Activated naive CD4-positive, alpha-beta T cell treated with anti-CD3 and anti-CD28 coated beads for 36 hours (primary cell): Measurements from ENCODE around the gene ZNF438. TPM values are rescaled to one million over a fixed set of nuclear protein-coding genes. Genes with fewer than 3 reads are reported as not detected.
"Not testable (repeated sequence)": the region's sequence is repeated elsewhere in the genome, so short reads cannot be mapped to it uniquely, and the experiment has no call there.

ENCODE experiments used
- CTCF ChIA-PET: fragments of 350-600 bp; sonication (Branson Sonifier 250); formaldehyde crosslinking; loops from one replicate; lab custom pipeline; 2021; ENCODE audit warnings: antibody characterized with exemption; lab: Charles Lee
- DNase-seq: peaks from one replicate; pipeline ENCODE4 v3.0.0-alpha.2; 2020
- H3K27ac Mint-ChIP-seq: one replicate; pipeline ENCODE4 v1.8.0; 2021; ENCODE audit warnings: mild to moderate bottlenecking, mixed read lengths
- H3K27me3 Mint-ChIP-seq: one replicate; pipeline ENCODE4 v1.8.0; 2021; ENCODE audit warnings: low read depth, mixed read lengths
- H3K36me3 Mint-ChIP-seq: one replicate; pipeline ENCODE4 v1.8.0; 2021; ENCODE audit warnings: low read depth, mixed read lengths
- H3K4me1 Mint-ChIP-seq: one replicate; pipeline ENCODE4 v1.8.0; 2021; ENCODE audit warnings: low read depth, mixed read lengths
- H3K4me3 Mint-ChIP-seq: one replicate; pipeline ENCODE4 v1.8.0; 2021; ENCODE audit warnings: mild to moderate bottlenecking, moderate library complexity, mixed read lengths
- H3K9me3 Mint-ChIP-seq: one replicate; pipeline ENCODE4 v1.8.0; 2021; ENCODE audit warnings: mixed read lengths
- intact Hi-C: fragments of 100-400 bp; cut with micrococcal nuclease; formaldehyde crosslinking; loops from one replicate; pipeline ENCODE4 v1.15.1; 2023
- total RNA-seq, 2 experiments: library from RNA; stranded (reverse); gene quantifications; one replicate each; pipeline ENCODE4 v1.2.3, GENCODE V29; 2021

Gene ZNF438
- total RNA-seq, 2 experiments from 2014 or later: 2.4 to 2.6 TPM

- Mint-ChIP-seq H3K36me3 (peaks cover 2% of the 10 kb centered on the region), H3K27ac (no peak overlapping the region), H3K4me1 (no peaks in the 10 kb centered on the region), H3K4me3 (no peak overlapping the region), H3K9me3 (peaks cover 2% of the 10 kb centered on the region), H3K27me3 (no peaks in the 10 kb centered on the region)
- no peak for DNase-seq
- CTCF ChIA-PET: no interaction called here
- intact Hi-C loops: no loop called here
Measured at GRCh38 chr10:30943451-30943850, 88.2 kb downstream of the ZNF438 start.

- H3K36me3 Mint-ChIP-seq: peaks cover 9% of the 10 kb centered on the region
- peaks cover 7% of the 10 kb centered on the region for H3K4me1 Mint-ChIP-seq
- no peak overlapping the region for H3K27ac Mint-ChIP-seq
- CTCF ChIA-PET: interaction anchor here (0.6 kb wide), 1 partner anchor 156 kb away, joined by 3 read pairs; no protein-coding TSS in a partner anchor
- H3K9me3 Mint-ChIP-seq: peaks cover 3% of the 10 kb centered on the region
- DNase-seq: no peak
- intact Hi-C loops: no loop called here
- no peak overlapping the region for H3K4me3 Mint-ChIP-seq
- H3K27me3 Mint-ChIP-seq: no peaks in the 10 kb centered on the region
Measured at GRCh38 chr10:30940256-30940655, 91.4 kb downstream of the ZNF438 start.

GRCh38 chr10:30939643-30940251 is 91.9 kb downstream of the ZNF438 start:
- H3K9me3 Mint-ChIP-seq: peaks cover 3% of the 10 kb centered on the region
- intact Hi-C loops: no loop called here
- H3K4me3 Mint-ChIP-seq: no peak overlapping the region
- H3K36me3 Mint-ChIP-seq: peaks cover 12% of the 10 kb centered on the region
- no peaks in the 10 kb centered on the region for H3K27me3 Mint-ChIP-seq
- peaks cover 10% of the 10 kb centered on the region for H3K4me1 Mint-ChIP-seq
- CTCF ChIA-PET: interaction anchor here (0.6 kb wide), 1 partner anchor 155 kb away, joined by 3 read pairs; no protein-coding TSS in a partner anchor
- no peak for DNase-seq
- no peak overlapping the region for H3K27ac Mint-ChIP-seq

- Mint-ChIP-seq H3K36me3 (peaks cover 19% of the 10 kb centered on the region), H3K27ac (no peak overlapping the region), H3K4me3 (no peak overlapping the region), H3K27me3 (no peaks in the 10 kb centered on the region), H3K9me3 (peaks cover 3% of the 10 kb centered on the region), H3K4me1 (peaks cover 10% of the 10 kb centered on the region)
- intact Hi-C loops: no loop called here
- CTCF ChIA-PET: no interaction called here
- no peak for DNase-seq
Measured at GRCh38 chr10:30935078-30935477, 96.6 kb downstream of the ZNF438 start.

GRCh38 chr10:30931094-30931493 is 100.6 kb downstream of the ZNF438 start:
- intact Hi-C loops: no loop called here
- no peak for DNase-seq
- Mint-ChIP-seq H3K9me3 (peaks cover 3% of the 10 kb centered on the region), H3K36me3 (peaks cover 28% of the 10 kb centered on the region), H3K4me1 (peaks cover 16% of the 10 kb centered on the region), H3K27me3 (no peaks in the 10 kb centered on the region), H3K4me3 (no peak overlapping the region), H3K27ac (no peak overlapping the region)
- CTCF ChIA-PET: no interaction called here

- Mint-ChIP-seq H3K4me3 (no peak overlapping the region), H3K27ac (no peak overlapping the region), H3K4me1 (peaks cover 13% of the 10 kb centered on the region), H3K36me3 (peaks cover 25% of the 10 kb centered on the region), H3K9me3 (no peaks in the 10 kb centered on the region), H3K27me3 (no peaks in the 10 kb centered on the region)
- CTCF ChIA-PET: interaction anchor here (0.6 kb wide), 1 partner anchor 1120 kb away, joined by 3 read pairs; no protein-coding TSS in a partner anchor
- intact Hi-C loops: no loop called here
- DNase-seq: no peak
Measured at GRCh38 chr10:30929901-30930520, 101.7 kb downstream of the ZNF438 start.

- Mint-ChIP-seq H3K4me1 (peaks cover 13% of the 10 kb centered on the region), H3K36me3 (peaks cover 27% of the 10 kb centered on the region), H3K4me3 (peak overlapping the region; percentile 61)
- H3K9me3 Mint-ChIP-seq, CTCF ChIA-PET, H3K27ac Mint-ChIP-seq, intact Hi-C loops, H3K27me3 Mint-ChIP-seq: not testable (repeated sequence)
- DNase-seq: peak; percentile 36
Measured at GRCh38 chr10:30929311-30929729, 102.3 kb downstream of the ZNF438 start.

GRCh38 chr10:30928742-30929141 is 102.9 kb downstream of the ZNF438 start:
- Mint-ChIP-seq H3K9me3 (peaks cover 7% of the 10 kb centered on the region), H3K4me3 (peak overlapping the region; percentile 61), H3K36me3 (peaks cover 29% of the 10 kb centered on the region), H3K27me3 (no peaks in the 10 kb centered on the region), H3K4me1 (peaks cover 13% of the 10 kb centered on the region), H3K27ac (no peak overlapping the region)
- peak; percentile 8 for DNase-seq
- intact Hi-C loops: no loop called here
- CTCF ChIA-PET: no interaction called here

GRCh38 chr10:30918651-30919050 is 113.0 kb downstream of the ZNF438 start:
- Mint-ChIP-seq H3K36me3 (no peaks in the 10 kb centered on the region), H3K4me1 (no peaks in the 10 kb centered on the region), H3K4me3 (no peak overlapping the region), H3K27ac (no peak overlapping the region), H3K27me3 (no peaks in the 10 kb centered on the region), H3K9me3 (no peaks in the 10 kb centered on the region)
- DNase-seq: no peak
- intact Hi-C loops: no loop called here
- CTCF ChIA-PET: interaction anchor here (0.6 kb wide), 1 partner anchor 164 kb away, joined by 3 read pairs; no protein-coding TSS in a partner anchor

- CTCF ChIA-PET: interaction anchor here (1.0 kb wide), 1 partner anchor 8 kb away, joined by 3 read pairs; no protein-coding TSS in a partner anchor
- no peaks in the 10 kb centered on the region for H3K36me3 Mint-ChIP-seq
- no peaks in the 10 kb centered on the region for H3K4me1 Mint-ChIP-seq
- no peak overlapping the region for H3K4me3 Mint-ChIP-seq
- intact Hi-C loops: no loop called here
- H3K27ac Mint-ChIP-seq: no peak overlapping the region
- H3K9me3 Mint-ChIP-seq: no peaks in the 10 kb centered on the region
- DNase-seq: no peak
- no peaks in the 10 kb centered on the region for H3K27me3 Mint-ChIP-seq
Measured at GRCh38 chr10:30917789-30918188, 113.9 kb downstream of the ZNF438 start.

GRCh38 chr10:30917067-30917466 is 114.6 kb downstream of the ZNF438 start:
- no peaks in the 10 kb centered on the region for H3K4me1 Mint-ChIP-seq
- no peak overlapping the region for H3K4me3 Mint-ChIP-seq
- intact Hi-C loops: no loop called here
- CTCF ChIA-PET: interaction anchor here (1.0 kb wide), 1 partner anchor 8 kb away, joined by 3 read pairs; no protein-coding TSS in a partner anchor
- no peaks in the 10 kb centered on the region for H3K36me3 Mint-ChIP-seq
- no peaks in the 10 kb centered on the region for H3K9me3 Mint-ChIP-seq
- H3K27ac Mint-ChIP-seq: no peak overlapping the region
- no peaks in the 10 kb centered on the region for H3K27me3 Mint-ChIP-seq
- DNase-seq: no peak

- no peaks in the 10 kb centered on the region for H3K4me1 Mint-ChIP-seq
- no peak overlapping the region for H3K4me3 Mint-ChIP-seq
- CTCF ChIA-PET: no interaction called here
- H3K27me3 Mint-ChIP-seq: no peaks in the 10 kb centered on the region
- no peak overlapping the region for H3K27ac Mint-ChIP-seq
- no peaks in the 10 kb centered on the region for H3K36me3 Mint-ChIP-seq
- no peaks in the 10 kb centered on the region for H3K9me3 Mint-ChIP-seq
- intact Hi-C loops: no loop called here
- no peak for DNase-seq
Measured at GRCh38 chr10:30915146-30915545, 116.5 kb downstream of the ZNF438 start.
